Measurements from ENCODE around the gene EXOG.

DNA sequence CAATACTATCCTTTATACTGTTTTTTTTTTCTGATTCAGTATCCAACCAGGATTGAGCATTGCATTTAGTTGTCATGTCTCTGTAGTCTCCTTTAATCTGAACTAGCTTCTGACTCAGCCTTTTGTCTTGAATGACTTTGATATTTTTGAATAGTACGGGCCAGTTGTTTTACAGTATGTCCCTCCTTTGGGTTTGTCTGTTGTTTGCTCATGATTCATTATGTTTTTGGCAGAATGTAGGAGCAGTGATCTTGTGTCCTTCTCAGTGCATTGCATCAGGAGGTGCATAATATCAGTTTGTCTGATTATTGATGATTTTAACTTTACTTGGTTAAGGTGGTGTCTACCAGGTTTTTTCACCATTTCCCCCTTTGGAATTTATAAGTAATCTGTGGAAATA, 20.5 kb downstream of the EXOG start:
- TF ChIP-seq, protein P1, sequence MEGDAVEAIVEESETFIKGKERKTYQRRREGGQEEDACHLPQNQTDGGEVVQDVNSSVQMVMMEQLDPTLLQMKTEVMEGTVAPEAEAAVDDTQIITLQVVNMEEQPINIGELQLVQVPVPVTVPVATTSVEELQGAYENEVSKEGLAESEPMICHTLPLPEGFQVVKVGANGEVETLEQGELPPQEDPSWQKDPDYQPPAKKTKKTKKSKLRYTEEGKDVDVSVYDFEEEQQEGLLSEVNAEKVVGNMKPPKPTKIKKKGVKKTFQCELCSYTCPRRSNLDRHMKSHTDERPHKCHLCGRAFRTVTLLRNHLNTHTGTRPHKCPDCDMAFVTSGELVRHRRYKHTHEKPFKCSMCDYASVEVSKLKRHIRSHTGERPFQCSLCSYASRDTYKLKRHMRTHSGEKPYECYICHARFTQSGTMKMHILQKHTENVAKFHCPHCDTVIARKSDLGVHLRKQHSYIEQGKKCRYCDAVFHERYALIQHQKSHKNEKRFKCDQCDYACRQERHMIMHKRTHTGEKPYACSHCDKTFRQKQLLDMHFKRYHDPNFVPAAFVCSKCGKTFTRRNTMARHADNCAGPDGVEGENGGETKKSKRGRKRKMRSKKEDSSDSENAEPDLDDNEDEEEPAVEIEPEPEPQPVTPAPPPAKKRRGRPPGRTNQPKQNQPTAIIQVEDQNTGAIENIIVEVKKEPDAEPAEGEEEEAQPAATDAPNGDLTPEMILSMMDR (IDR thresholded peaks at IDR 0.05; ENCODE audit: low read depth, low read length) = no peak
- TF ChIP-seq EZH2phosphoT487 (IDR thresholded peaks at IDR 0.05; ENCODE audit: low read depth) = no peak
